ENCODE results near the gene EPAS1. TPM values are rescaled to one million over a fixed set of nuclear protein-coding genes. Genes with fewer than 3 reads are reported as not detected.

Gene EPAS1
- total and polyA plus RNA-seq, 8 donors = 35.1 to 217 (median 117) TPM

DNA sequence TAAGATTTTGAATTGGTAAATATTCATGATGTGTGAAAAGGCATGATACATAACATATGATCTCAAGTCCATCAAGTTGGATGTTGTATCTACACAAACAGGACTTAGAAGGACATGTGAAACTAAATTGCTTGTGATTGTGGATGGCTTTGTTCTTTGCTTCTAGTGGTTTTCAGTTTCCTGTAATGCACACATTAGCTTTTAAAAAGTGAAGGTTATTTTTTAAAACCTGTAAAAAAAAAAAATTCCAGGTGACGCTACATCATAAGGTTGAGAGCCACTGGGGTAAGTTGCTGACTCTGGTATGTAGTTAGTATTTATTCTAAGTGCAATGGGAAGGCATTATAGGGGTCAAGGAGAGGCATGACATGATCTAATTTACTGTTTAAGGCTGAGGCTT lies 133.8 kb downstream of the EPAS1 start:
- Histone ChIP-seq H3K36me3 (no peaks in the 10 kb centered on the region), H3K27ac (no peak overlapping the region), H3K4me1 (no peaks in the 10 kb centered on the region), H3K9me3 (no peaks in the 10 kb centered on the region), H3K4me3 (no peak overlapping the region), H3K27me3 (no peaks in the 10 kb centered on the region)
- DNase-seq = no peak
- no peak for TF ChIP-seq EP300 (IDR thresholded peaks at IDR 0.05)
- no peak for TF ChIP-seq POLR2A (IDR thresholded peaks at IDR 0.05)
- intact Hi-C loops (cut with DNase I; ENCODE audit: low total_unique reads) = no loop called here
- 32 to 95% (median 93%) methylated on average over 1 of the region's 1 CpG for WGBS, 5 donors

DNA sequence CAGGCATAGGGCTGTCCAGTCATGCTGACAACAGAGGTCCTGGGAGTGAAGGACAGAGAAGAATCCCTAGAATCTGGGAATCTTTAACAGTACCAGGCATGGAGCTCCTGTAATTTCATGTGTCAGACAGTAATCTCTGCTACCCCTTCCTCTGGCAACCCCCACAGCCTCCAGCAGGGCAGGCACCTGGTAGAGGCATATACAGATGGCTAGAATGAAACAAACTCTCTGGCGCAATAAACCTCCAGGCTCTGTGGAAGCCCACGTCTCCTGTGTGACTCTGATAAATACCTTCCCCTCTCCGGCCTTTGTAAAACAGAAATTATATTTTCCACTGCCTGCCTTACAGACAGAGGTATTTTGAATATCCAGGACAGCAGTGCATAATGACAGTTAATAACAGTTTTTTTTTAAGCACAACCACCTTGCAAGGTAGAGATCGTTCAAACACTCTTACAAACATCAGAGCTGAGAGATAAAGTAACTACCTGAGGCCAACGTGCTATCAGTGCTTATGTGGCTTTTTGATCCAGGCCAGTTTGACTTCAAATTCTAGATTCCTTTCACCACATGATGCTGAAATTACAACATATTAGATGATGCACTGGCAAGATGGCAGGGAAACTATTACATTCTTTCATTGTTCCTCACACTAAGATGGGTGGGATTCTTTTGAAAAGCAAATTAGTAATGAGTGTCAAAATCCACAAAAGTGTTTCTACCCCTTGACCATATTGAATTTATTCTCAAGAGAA lies 134.5 kb downstream of the EPAS1 start:
- no peaks in the 10 kb centered on the region for H3K27me3 ChIP-seq
- no peak for DNase-seq
- no peak overlapping the region for H3K4me3 ChIP-seq
- intact Hi-C loops (cut with DNase I; ENCODE audit: low total_unique reads) = no loop called here
- H3K36me3 ChIP-seq = no peaks in the 10 kb centered on the region
- 56 to 77% (median 60%) methylated on average over 5 of the region's 5 CpGs for WGBS, 5 donors
- TF ChIP-seq EP300 (IDR thresholded peaks at IDR 0.05) (no peak), POLR2AphosphoS5 (IDR thresholded peaks at IDR 0.05) (no peak), POLR2A (IDR thresholded peaks at IDR 0.05) (no peak)
- TF ChIP-seq, protein P1, sequence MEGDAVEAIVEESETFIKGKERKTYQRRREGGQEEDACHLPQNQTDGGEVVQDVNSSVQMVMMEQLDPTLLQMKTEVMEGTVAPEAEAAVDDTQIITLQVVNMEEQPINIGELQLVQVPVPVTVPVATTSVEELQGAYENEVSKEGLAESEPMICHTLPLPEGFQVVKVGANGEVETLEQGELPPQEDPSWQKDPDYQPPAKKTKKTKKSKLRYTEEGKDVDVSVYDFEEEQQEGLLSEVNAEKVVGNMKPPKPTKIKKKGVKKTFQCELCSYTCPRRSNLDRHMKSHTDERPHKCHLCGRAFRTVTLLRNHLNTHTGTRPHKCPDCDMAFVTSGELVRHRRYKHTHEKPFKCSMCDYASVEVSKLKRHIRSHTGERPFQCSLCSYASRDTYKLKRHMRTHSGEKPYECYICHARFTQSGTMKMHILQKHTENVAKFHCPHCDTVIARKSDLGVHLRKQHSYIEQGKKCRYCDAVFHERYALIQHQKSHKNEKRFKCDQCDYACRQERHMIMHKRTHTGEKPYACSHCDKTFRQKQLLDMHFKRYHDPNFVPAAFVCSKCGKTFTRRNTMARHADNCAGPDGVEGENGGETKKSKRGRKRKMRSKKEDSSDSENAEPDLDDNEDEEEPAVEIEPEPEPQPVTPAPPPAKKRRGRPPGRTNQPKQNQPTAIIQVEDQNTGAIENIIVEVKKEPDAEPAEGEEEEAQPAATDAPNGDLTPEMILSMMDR (IDR thresholded peaks at IDR 0.05) = no peak
- no peaks in the 10 kb centered on the region for H3K9me3 ChIP-seq
- H3K4me1 ChIP-seq = no peaks in the 10 kb centered on the region
- no peak overlapping the region for H3K27ac ChIP-seq

DNA sequence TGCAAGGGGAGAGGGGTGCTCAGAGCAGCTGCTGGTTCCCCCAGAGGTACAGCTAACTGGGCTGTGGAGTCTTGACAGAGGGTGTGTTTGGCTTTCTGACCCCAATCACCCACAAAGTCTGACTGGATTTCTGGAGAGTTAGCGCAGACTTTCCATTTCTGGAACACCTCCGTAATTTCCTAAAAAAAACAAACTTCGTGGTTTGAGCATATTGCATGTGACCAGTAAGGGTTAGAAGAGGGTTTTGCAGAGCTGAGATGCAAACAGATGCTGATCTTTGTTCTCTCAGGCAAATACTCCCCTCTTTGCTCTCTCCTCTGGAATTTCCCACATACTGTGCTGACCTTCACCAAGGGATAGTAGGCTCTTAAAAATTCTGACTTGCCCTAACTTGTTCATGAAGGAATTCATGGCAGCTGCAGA lies 137.7 kb downstream of the EPAS1 start:
- intact Hi-C loops (cut with DNase I; ENCODE audit: low total_unique reads) = no loop called here
- Histone ChIP-seq H3K9me3 (no peaks in the 10 kb centered on the region), H3K27me3 (no peaks in the 10 kb centered on the region), H3K36me3 (no peaks in the 10 kb centered on the region), H3K4me1 (no peaks in the 10 kb centered on the region), H3K27ac (no peak overlapping the region), H3K4me3 (no peak overlapping the region)
- WGBS, 5 donors = 64 to 72% (median 66%) methylated on average over 3 of the region's 3 CpGs
- no peak for DNase-seq
- TF ChIP-seq POLR2AphosphoS5 (IDR thresholded peaks at IDR 0.05) = no peak
- TF ChIP-seq POLR2A (IDR thresholded peaks at IDR 0.05) = no peak
- TF ChIP-seq, protein P1 (IDR thresholded peaks at IDR 0.05) = no peak

DNA sequence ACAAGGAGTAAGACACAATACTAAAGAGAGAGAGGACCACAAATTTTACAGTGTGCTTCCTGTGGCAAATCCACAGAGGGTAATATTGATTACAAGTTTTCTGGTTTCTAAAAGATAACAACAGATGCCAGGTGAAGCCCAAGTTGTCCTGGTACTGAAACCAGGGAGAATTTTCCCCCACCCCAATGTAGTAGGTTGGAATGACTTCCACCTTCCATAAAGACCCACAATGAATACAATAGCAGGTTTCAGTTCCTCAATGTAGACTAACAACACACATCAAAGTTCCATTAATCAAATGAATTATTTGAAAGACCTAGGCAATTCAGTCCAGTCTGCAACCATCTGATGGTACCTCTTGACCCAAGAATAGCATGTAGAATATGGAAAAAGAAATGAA lies 138.1 kb downstream of the EPAS1 start:
- intact Hi-C loops (cut with DNase I; ENCODE audit: low total_unique reads) = no loop called here
- no peak for DNase-seq
- H3K4me3 ChIP-seq = no peak overlapping the region
- H3K27me3 ChIP-seq = no peaks in the 10 kb centered on the region
- no peak for TF ChIP-seq EP300 (IDR thresholded peaks at IDR 0.05)
- H3K27ac ChIP-seq = no peak overlapping the region
- H3K9me3 ChIP-seq = no peaks in the 10 kb centered on the region
- H3K4me1 ChIP-seq = no peaks in the 10 kb centered on the region
- H3K36me3 ChIP-seq = no peaks in the 10 kb centered on the region

DNA sequence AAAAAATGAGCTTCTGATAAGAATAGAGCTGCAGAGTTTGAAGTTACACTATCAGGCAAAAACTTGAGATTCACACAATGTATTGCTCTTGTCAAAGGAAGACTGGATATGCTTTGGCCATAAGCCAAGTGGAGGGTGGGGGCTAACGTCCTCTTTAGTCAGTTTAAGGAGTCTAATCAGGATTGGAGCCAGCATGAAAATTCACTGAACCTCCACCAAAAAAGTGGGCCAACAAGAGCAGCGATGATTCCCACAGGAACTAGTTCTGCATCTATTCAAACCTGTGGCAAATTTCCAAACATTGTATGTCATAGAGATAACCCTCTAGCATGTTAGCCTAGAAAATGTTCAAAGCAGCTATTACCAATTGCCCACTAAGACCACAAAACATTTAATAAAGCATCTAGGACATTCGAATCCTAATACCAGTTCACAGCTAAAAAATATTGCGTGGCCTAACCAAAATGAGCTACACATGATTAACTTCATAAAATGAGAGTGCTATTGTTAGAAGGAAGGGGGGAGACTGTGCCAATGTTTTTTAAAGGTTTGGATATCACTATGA lies 138.7 kb downstream of the EPAS1 start:
- 65 to 72% (median 71%) methylated on average over 4 of the region's 4 CpGs for WGBS, 5 donors
- intact Hi-C loops (cut with DNase I; ENCODE audit: low total_unique reads) = no loop called here

More for the DNA sequence above, 138.7 kb downstream of the EPAS1 start:
- Histone ChIP-seq H3K27ac (no peak overlapping the region), H3K9me3 (no peaks in the 10 kb centered on the region), H3K27me3 (no peaks in the 10 kb centered on the region), H3K4me3 (no peak overlapping the region), H3K4me1 (no peaks in the 10 kb centered on the region), H3K36me3 (no peaks in the 10 kb centered on the region)
- DNase-seq = peak in 1 of 2 donors; percentile 72
- TF ChIP-seq EP300 (IDR thresholded peaks at IDR 0.05) (no peak), POLR2AphosphoS5 (IDR thresholded peaks at IDR 0.05) (no peak), POLR2A (IDR thresholded peaks at IDR 0.05) (no peak)
- TF ChIP-seq, protein P1 (IDR thresholded peaks at IDR 0.05) = no peak

Small RNA genes within 50 kb of the gene (small RNA-seq; reads per million reads assigned to genes)
- 0 reads per million in 4 donors for gene RF00017

Other genes starting within 250 kb of the EPAS1 start
- gene TMEM247, start 182.2 kb downstream of the EPAS1 start, total RNA-seq = not detected
- not detected for gene TMEM247, start 182.2 kb downstream of the EPAS1 start, polyA plus RNA-seq
- 100 to 1,000 TPM in 1 of 5 donors, 10 to 100 TPM in 3, 1 to 10 TPM in 1; 4.9 to 102 (median 92.0) TPM for gene RHOQ, start 245.1 kb downstream of the EPAS1 start, total RNA-seq
- 10 to 100 TPM; 22.4 to 48.0 (median 37.9) TPM for gene RHOQ, start 245.1 kb downstream of the EPAS1 start, polyA plus RNA-seq
- gene ATP6V1E2, start 245.2 kb downstream of the EPAS1 start, total RNA-seq = 10 to 100 TPM in 2 of 5 donors, 1 to 10 TPM in 1, under 1 TPM in 1, not detected in 1; 0.89 to 38.2 (median 10.0) TPM
- 1 to 10 TPM; 2.0 to 4.9 (median 2.8) TPM for gene ATP6V1E2, start 245.2 kb downstream of the EPAS1 start, polyA plus RNA-seq

All from stomach (tissue), 9 donors.